ENCODE data around the gene MFSD11.
"Not testable (repeated sequence)": the region's sequence is repeated elsewhere in the genome, so short reads cannot be mapped to it uniquely, and the experiment has no call there.

Gene MFSD11

GRCh38 chr17:76736349-76737081 lies 1.4 kb upstream of the MFSD11 start:
- H3K9me3 Mint-ChIP-seq = no peaks in the 10 kb centered on the region
- peaks cover 3% of the 10 kb centered on the region for H3K27me3 Mint-ChIP-seq (ENCODE audit: low read depth, poor library complexity)
- DNase-seq = peak; percentile 75
- peaks cover 62% of the 10 kb centered on the region for H3K4me1 Mint-ChIP-seq
- TF ChIP-seq, protein P1, sequence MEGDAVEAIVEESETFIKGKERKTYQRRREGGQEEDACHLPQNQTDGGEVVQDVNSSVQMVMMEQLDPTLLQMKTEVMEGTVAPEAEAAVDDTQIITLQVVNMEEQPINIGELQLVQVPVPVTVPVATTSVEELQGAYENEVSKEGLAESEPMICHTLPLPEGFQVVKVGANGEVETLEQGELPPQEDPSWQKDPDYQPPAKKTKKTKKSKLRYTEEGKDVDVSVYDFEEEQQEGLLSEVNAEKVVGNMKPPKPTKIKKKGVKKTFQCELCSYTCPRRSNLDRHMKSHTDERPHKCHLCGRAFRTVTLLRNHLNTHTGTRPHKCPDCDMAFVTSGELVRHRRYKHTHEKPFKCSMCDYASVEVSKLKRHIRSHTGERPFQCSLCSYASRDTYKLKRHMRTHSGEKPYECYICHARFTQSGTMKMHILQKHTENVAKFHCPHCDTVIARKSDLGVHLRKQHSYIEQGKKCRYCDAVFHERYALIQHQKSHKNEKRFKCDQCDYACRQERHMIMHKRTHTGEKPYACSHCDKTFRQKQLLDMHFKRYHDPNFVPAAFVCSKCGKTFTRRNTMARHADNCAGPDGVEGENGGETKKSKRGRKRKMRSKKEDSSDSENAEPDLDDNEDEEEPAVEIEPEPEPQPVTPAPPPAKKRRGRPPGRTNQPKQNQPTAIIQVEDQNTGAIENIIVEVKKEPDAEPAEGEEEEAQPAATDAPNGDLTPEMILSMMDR (IDR thresholded peaks at IDR 0.05) = no peak
- peaks cover 47% of the 10 kb centered on the region for H3K36me3 Mint-ChIP-seq (ENCODE audit: low read depth)
- H3K27ac Mint-ChIP-seq = peak overlapping the region; percentile 99
- H3K4me3 Mint-ChIP-seq = peak overlapping the region; percentile 99

- Mint-ChIP-seq H3K4me1 (peaks cover 62% of the 10 kb centered on the region), H3K4me3 (peak within 1 kb of the TSS; percentile 99), H3K36me3 (ENCODE audit: low read depth) (peaks cover 48% of the 10 kb centered on the region), H3K9me3 (no peaks in the 10 kb centered on the region), H3K27ac (peak within 1 kb of the TSS; percentile 100), H3K27me3 (ENCODE audit: low read depth, poor library complexity) (peaks cover 3% of the 10 kb centered on the region)
- DNase-seq = peak; percentile 98
- TF ChIP-seq, protein P1 (IDR thresholded peaks at IDR 0.05) = no peak
Observed at GRCh38 chr17:76737082-76737675, 740 bp upstream of the MFSD11 start, which contains the start of gene SRSF2. TSS of gene SRSF2 (minus strand) at chr17:76737331. CDS start at chr17:76737160, 171 bp downstream.

DNA sequence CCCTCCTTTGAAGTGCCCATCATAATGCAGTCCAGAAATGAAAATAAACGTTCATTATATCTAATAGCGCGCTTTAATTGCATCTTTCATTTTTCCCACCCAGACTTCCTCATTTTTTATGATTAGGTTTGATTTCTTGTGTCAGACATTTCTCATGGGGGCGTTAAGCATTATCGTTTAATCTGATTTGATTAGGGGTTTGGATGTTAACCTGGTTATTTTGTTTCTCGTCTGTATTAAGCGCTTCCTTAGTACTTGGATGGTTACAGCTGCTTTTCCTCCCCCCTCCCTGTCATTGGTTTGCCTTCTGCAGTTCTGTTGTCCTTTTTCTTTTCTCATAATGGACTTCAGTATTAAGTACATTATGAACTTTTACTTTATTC lies 540 bp downstream of the MFSD11 start:
- Mint-ChIP-seq H3K4me3 (peak overlapping the region; percentile 99), H3K4me1 (peaks cover 60% of the 10 kb centered on the region), H3K36me3 (ENCODE audit: low read depth) (peaks cover 49% of the 10 kb centered on the region), H3K27ac (peak overlapping the region; percentile 100), H3K27me3 (ENCODE audit: low read depth, poor library complexity) (peaks cover 3% of the 10 kb centered on the region), H3K9me3 (no peaks in the 10 kb centered on the region)
- DNase-seq = no peak
- TF ChIP-seq, protein P1 (IDR thresholded peaks at IDR 0.05) = no peak

DNA sequence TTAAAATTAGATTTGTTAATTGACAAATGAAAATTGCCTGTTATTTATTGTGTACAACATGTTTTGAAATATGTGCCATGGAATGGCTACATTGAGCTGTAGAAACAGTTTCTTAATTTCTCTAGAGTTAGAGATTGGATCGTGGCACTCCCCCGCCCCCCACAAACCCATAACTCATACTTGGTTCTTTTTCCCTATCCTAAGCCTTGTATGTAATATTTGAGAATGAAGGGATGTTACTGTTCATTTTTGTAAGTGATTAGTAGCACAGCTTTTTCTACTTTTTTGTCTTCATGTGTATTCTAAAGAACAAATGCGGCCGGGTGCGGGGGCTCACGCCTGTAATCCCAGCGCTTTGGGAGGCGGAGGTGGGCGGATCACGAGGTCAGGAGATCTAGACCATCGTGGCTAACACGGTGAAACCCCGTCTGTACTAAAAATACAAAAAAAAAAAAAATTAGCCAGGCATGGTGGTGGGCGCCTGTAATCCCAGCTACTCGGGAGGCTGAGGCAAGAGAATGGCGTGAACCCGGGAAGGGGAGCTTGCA lies 1.7 kb downstream of the MFSD11 start:
- not testable (repeated sequence) for DNase-seq; H3K27me3 Mint-ChIP-seq (ENCODE audit: low read depth, poor library complexity); H3K9me3 Mint-ChIP-seq; H3K27ac Mint-ChIP-seq
- peak overlapping the region; percentile 56 for H3K4me3 Mint-ChIP-seq
- peaks cover 49% of the 10 kb centered on the region for H3K4me1 Mint-ChIP-seq
- H3K36me3 Mint-ChIP-seq (ENCODE audit: low read depth) = peaks cover 48% of the 10 kb centered on the region

GRCh38 chr17:76740329-76741118 lies 2.6 kb downstream of the MFSD11 start:
- H3K9me3 Mint-ChIP-seq = peaks cover 2% of the 10 kb centered on the region
- H3K4me3 Mint-ChIP-seq = no peak overlapping the region
- no peak for DNase-seq
- H3K36me3 Mint-ChIP-seq (ENCODE audit: low read depth) = peaks cover 48% of the 10 kb centered on the region
- H3K4me1 Mint-ChIP-seq = peaks cover 40% of the 10 kb centered on the region
- TF ChIP-seq, protein P1 (IDR thresholded peaks at IDR 0.05) = no peak
- peaks cover 3% of the 10 kb centered on the region for H3K27me3 Mint-ChIP-seq (ENCODE audit: low read depth, poor library complexity)
- no peak overlapping the region for H3K27ac Mint-ChIP-seq

GRCh38 chr17:76742958-76743357 lies 5.0 kb downstream of the MFSD11 start:
- TF ChIP-seq, protein P1 (IDR thresholded peaks at IDR 0.05) = no peak
- Mint-ChIP-seq H3K36me3 (ENCODE audit: low read depth) (peaks cover 62% of the 10 kb centered on the region), H3K9me3 (peaks cover 17% of the 10 kb centered on the region), H3K4me1 (peaks cover 34% of the 10 kb centered on the region), H3K27ac (no peak overlapping the region), H3K4me3 (no peak overlapping the region), H3K27me3 (ENCODE audit: low read depth, poor library complexity) (peaks cover 2% of the 10 kb centered on the region)
- DNase-seq = no peak

All from nephron progenitor cell (in vitro differentiated cells).